K562 (cell line): ENCODE results near the gene NPM1. TPM values are rescaled to one million over a fixed set of nuclear protein-coding genes. Genes with fewer than 3 reads are reported as not detected.

Experiments
- ATAC-seq: fragments of 200-7000 bp; cut with Tn5 transposase; 3 replicates; pipeline ENCODE4 v1.9.1; 2020; ENCODE audit warnings: moderate library complexity
- BruUV-seq: library from RNA; stranded (reverse); fragments of 400-500 nt; replicated peaks from 2 replicates; lab custom pipeline; 2021; lab: Mats Ljungman, UMichigan
- CTCF ChIA-PET: fragments of 300-600 bp; formaldehyde crosslinking; extraction: SDS; loops from one replicate; lab custom pipeline; 2021; ENCODE audit warnings: low intra/inter-chr PET ratio; lab: Yijun Ruan, JAX
- POLR2A ChIA-PET: fragments of 300-600, 350-650 bp; sonication (Branson Sonifier 250); formaldehyde crosslinking; extraction: SDS; loops from one replicate; lab custom pipeline; 2021; ENCODE audit warnings: antibody characterized with exemption, inconsistent platforms; lab: Yijun Ruan, JAX
- DNase-seq, 4 experiments: peaks; one replicate each; pipeline versions ENCODE4 v3.0.0 to v3.0.0-alpha.2; 2011 to 2018; ENCODE audit warnings: low spot score in 3 of 4, mixed read lengths in 3 of 4; ENCODE audit errors: extremely low read depth in 1 of 4
- FAIRE-seq: peaks from 2 replicates; lab custom pipeline; 2011; peaks lifted over from hg19 to GRCh38; lab: Jason Lieb, UNC
- H2AFZ ChIP-seq: 2 replicates; pipeline ENCODE4 v1.6.0; 2011; ENCODE audit warnings: low read depth, low read length, control low read depth, inconsistent platforms
- H3K27ac ChIP-seq: fragments of 200-600 bp; 3 replicates; pipeline ENCODE4 v1.8.0; 2011; ENCODE audit warnings: low read depth, mild to moderate bottlenecking, control low read depth, inconsistent platforms, low read length, moderate library complexity, mixed read lengths; ENCODE audit errors: extremely low read depth
- H3K27me3 ChIP-seq, 2 experiments: fragments of 300-600 bp in 1 of 2; 2 replicates in 1 of 2; 3 replicates in 1 of 2; pipeline versions ENCODE4 v1.6.0 to v1.8.0; 2011; ENCODE audit warnings: inconsistent platforms in 2 of 2, low read length in 2 of 2, mild to moderate bottlenecking in 1 of 2, mixed read lengths in 1 of 2, moderate library complexity in 1 of 2; ENCODE audit not compliant: control insufficient read depth in 2 of 2, insufficient read depth in 2 of 2
- H3K36me3 ChIP-seq: fragments of 300-600 bp; 3 replicates; pipeline ENCODE4 v1.8.0; 2011; ENCODE audit warnings: mild to moderate bottlenecking, low read length, inconsistent platforms; ENCODE audit not compliant: control insufficient read depth, insufficient read depth
- H3K4me1 ChIP-seq, 2 experiments: fragments of 200-600 bp in 1 of 2; replicated peaks in 1 of 2; 2 replicates in 1 of 2; 3 replicates in 1 of 2; pipeline versions ENCODE4 v1.5.1 to v1.8.0; 2011; ENCODE audit warnings: inconsistent platforms in 2 of 2, low read length in 2 of 2, mild to moderate bottlenecking in 1 of 2, mixed read lengths in 1 of 2, moderate library complexity in 1 of 2; ENCODE audit not compliant: control insufficient read depth in 2 of 2, insufficient read depth in 2 of 2
- H3K4me2 ChIP-seq: 2 replicates; pipeline ENCODE4 v1.6.1; 2011; ENCODE audit warnings: low read length, control low read depth, inconsistent platforms, mixed read lengths; ENCODE audit not compliant: insufficient read depth
- H3K4me3 ChIP-seq: fragments of 200-600 bp; sonication (generic), shearing (Covaris generic); 2 replicates; pipeline ENCODE4 v1.5.1; 2016; ENCODE audit warnings: control low read depth, inconsistent platforms
- H3K79me2 ChIP-seq: fragments of 200-600 bp; 3 replicates; pipeline ENCODE4 v1.8.0; 2011; ENCODE audit warnings: low read length, inconsistent platforms; ENCODE audit not compliant: control insufficient read depth, insufficient read depth
- H3K9ac ChIP-seq, 2 experiments: 2 replicates each; pipeline versions ENCODE4 v1.6.0 to v1.6.1; 2011; ENCODE audit warnings: low read depth in 2 of 2, low read length in 2 of 2, control low read depth in 1 of 2, inconsistent platforms in 1 of 2, mild to moderate bottlenecking in 1 of 2, mixed read lengths in 1 of 2; ENCODE audit not compliant: insufficient read depth in 1 of 2
- H3K9me1 ChIP-seq: one replicate; pipeline ENCODE4 v1.6.0; 2011; ENCODE audit warnings: inconsistent platforms, mild to moderate bottlenecking, low read length, moderate library complexity; ENCODE audit not compliant: control insufficient read depth, insufficient read depth
- H3K9me3 ChIP-seq: replicated peaks from 2 replicates; pipeline ENCODE4 v1.5.1; 2011; ENCODE audit warnings: low read depth, low read length, inconsistent platforms; ENCODE audit not compliant: control insufficient read depth, insufficient read depth
- H4K20me1 ChIP-seq: replicated peaks from 2 replicates; pipeline ENCODE4 v1.6.1; 2011; ENCODE audit warnings: low read length, inconsistent platforms, mixed read lengths; ENCODE audit not compliant: control insufficient read depth, insufficient read depth
- CC2D1A ChIP-seq: fragments of 450-650 bp; IDR thresholded peaks from 2 replicates; pipeline ENCODE4 v1.6.1; 2017; ENCODE audit warnings: mild to moderate bottlenecking
- FOXP4 ChIP-seq: sonication (generic); formaldehyde crosslinking; IDR thresholded peaks from 2 replicates; pipeline ENCODE4 v1.8.0; 2022; ENCODE audit warnings: mild to moderate bottlenecking, missing genetic modification reagents, borderline replicate concordance
- POLR3A ChIP-seq: IDR thresholded peaks from 2 replicates; pipeline ENCODE4 v1.6.1; 2011; ENCODE audit warnings: borderline replicate concordance, mild to moderate bottlenecking, moderate library complexity; ENCODE audit not compliant: insufficient read length, insufficient read depth; ENCODE audit errors: extremely low read depth
- RBBP5 ChIP-seq: fragments of 200-600 bp; sonication (generic); IDR thresholded peaks from 2 replicates; pipeline ENCODE4 v1.6.1; 2012; ENCODE audit warnings: borderline replicate concordance, mild to moderate bottlenecking, low read length, control low read depth, inconsistent platforms; ENCODE audit not compliant: insufficient read depth, poor library complexity, severe bottlenecking
- SIN3B ChIP-seq: fragments of 450-650 bp; IDR thresholded peaks from 2 replicates; pipeline ENCODE4 v1.6.1; 2017; ENCODE audit warnings: low read depth, mild to moderate bottlenecking, moderate library complexity
- SIRT6 ChIP-seq: IDR thresholded peaks from one replicate; pipeline ENCODE4 v1.6.1; 2012; ENCODE audit warnings: low read depth, mild to moderate bottlenecking, control low read depth, inconsistent platforms, low read length, moderate library complexity
- ZNF395 ChIP-seq: fragments of 200-800 bp; sonication (Bioruptor generic); IDR thresholded peaks from 2 replicates; pipeline ENCODE4 v1.6.1; 2017; ENCODE audit warnings: missing genetic modification characterization, missing compliant biosample characterization
- WGBS: fragments of 100-300 bp; shearing (Covaris generic); methylation state at CpG from one replicate; pipeline ENCODE4 v1.1.6; 2016; ENCODE audit warnings: low coverage, mixed read lengths; ENCODE audit not compliant: insufficient coverage; ENCODE audit errors: missing lambda C conversion rate; 5-methylcytosine and 5-hydroxymethylcytosine counted together
- in situ Hi-C: fragments of 300-500 bp; cut with MboI; formaldehyde crosslinking; loops from 4 replicates; pipeline ENCODE4 v1.15.0; 2018; ENCODE audit warnings: inconsistent platforms, mixed read lengths
- intact Hi-C: fragments of 100-400 bp; cut with micrococcal nuclease; formaldehyde crosslinking; loops from 2 replicates; pipeline ENCODE4 v1.14.2; 2022
- polyA plus RNA-seq, 8 experiments: library from polyadenylated mRNA; depleted of rRNA in 4 of 8; stranded (reverse) in 5 of 8; unstranded in 3 of 8; fragments of >200 nt; fragmentation: Nextera tagmentation in 2 of 8; fragmentation: Illumina TruSeq in 1 of 8; extraction: Ambion mirVana in 2 of 8; extraction: Trizol in 1 of 8; gene quantifications; 2 replicates each; pipeline versions ENCODE4 v1.2.1 to v1.2.3, GENCODE V29; 2011 to 2014; ENCODE audit warnings: inconsistent platforms in 1 of 8, missing spikeins in 1 of 8
- total RNA-seq, 7 experiments: library from RNA; depleted of rRNA in 6 of 7; stranded (reverse); fragments of >200 nt in 6 of 7; fragmentation: Illumina TruSeq in 2 of 7; extraction: Trizol in 2 of 7; gene quantifications; 2 replicates each; pipeline versions ENCODE4 v1.2.1 to v1.2.3, GENCODE V29; 2011 to 2021; ENCODE audit warnings: low replicate concordance in 1 of 7

The NPM1 gene
- total and polyA plus RNA-seq, 9 of the 15 experiments (the other 6 are each of a cell fraction or from before 2014, with no cell fraction given): 2,438 to 6,909 (median 5,639) TPM

- intact Hi-C loops: no loop called here
- no peak for TF ChIP-seq ZNF395 (CRISPR knock-in tag)
- no peak for TF ChIP-seq POLR3A
- TF ChIP-seq CC2D1A: no peak
- no peak for TF ChIP-seq SIRT6
- TF ChIP-seq RBBP5: no peak
- no peak for TF ChIP-seq FOXP4 (CRISPR knock-in tag)
- TF ChIP-seq SIN3B: no peak
- no peak overlapping the region for H3K4me2 ChIP-seq
- CTCF ChIA-PET: no interaction called here
- H3K27me3 ChIP-seq: peaks cover 0 to 25% of the 10 kb centered on the region in 2 experiments; a peak in 3 of 5 replicates
- DNase-seq (no peak), FAIRE-seq (no peak), ATAC-seq (no peak)
- H3K9me3 ChIP-seq: no peaks in the 10 kb centered on the region
- BruUV-seq: no TSS peak
- H3K4me1 ChIP-seq: peaks cover 5 to 12% of the 10 kb centered on the region in 2 experiments; a peak in 3 of 5 replicates
- H3K79me2 ChIP-seq: no peaks in the 10 kb centered on the region
- H3K36me3 ChIP-seq: no peaks in the 10 kb centered on the region
- H4K20me1 ChIP-seq: peaks cover 14% of the 10 kb centered on the region; the same call in 1 of the 2 replicates
- no peak overlapping the region for H3K27ac ChIP-seq
- H3K4me3 ChIP-seq: no peak overlapping the region
- WGBS: 39% methylated on average over 5 of the region's 8 CpGs
- H3K9ac ChIP-seq: no peak overlapping the region
- H3K9me1 ChIP-seq: no peaks in the 10 kb centered on the region
- in situ Hi-C loops: no loop called here
- POLR2A ChIA-PET: interaction anchor here (0.7 to 0.8 kb wide), 2 partner anchors 16 to 19 kb away, joined by 3 read pairs; no protein-coding TSS in a partner anchor
- H2AFZ ChIP-seq: no peak overlapping the region
Observed at GRCh38 chr5:171432076-171432475, 44.4 kb downstream of the NPM1 start.
